ENCODE results near the gene MTFMT. TPM values are rescaled to one million over a fixed set of nuclear protein-coding genes. Genes with fewer than 3 reads are reported as not detected.

MTFMT gene
- total RNA-seq, 2 donors from 2014 or later = 25.9 to 42.4 TPM

DNA sequence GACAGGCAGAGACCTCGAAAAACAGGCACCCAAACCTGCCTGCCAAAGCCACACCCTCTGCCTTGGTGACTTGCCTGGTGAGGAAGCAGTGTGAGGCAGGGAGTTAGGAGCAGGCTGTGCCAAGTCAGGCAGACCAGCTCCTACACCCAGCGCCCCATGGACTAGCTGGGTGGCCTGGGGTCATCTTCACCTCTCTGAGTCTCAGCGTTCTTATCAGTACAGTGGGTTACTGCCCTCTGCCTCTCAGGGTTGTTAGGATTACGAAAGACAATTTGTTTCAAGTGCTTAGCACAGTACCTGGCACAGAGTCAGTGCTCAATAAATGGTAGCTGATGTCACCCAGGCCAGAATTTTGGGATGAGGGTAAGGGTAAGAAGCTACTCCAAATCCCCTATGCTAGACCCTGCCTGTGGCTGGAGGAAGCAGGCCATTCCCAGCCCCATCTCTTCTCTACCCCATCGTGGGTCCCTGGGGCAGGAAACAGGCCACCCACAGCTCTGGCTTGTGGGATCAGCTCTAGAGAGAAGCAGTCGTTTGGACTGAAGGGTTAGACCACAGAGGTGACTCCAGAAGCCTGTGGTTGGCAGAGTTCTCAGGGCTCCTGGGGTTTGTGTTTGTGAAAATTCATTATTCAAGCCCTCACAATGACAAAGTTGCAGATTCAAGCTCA, 25.9 kb upstream of the MTFMT start:
- no peak for ATAC-seq (ENCODE audit: insufficient number of reproducible peaks, low FRiP score, low read depth)
- DNase-seq (ENCODE audit: low spot score) = no peak
- Histone ChIP-seq H3K4me1 (ENCODE audit: control insufficient read depth in 1 of 2, low read depth in 2 of 2) (peaks cover 41 to 83% of the 10 kb centered on the region in 2 donors), H3K27ac (peak overlapping the region; percentile 97 to 99), H3K4me3 (no peak overlapping the region), H3K9me3 (no peaks in the 10 kb centered on the region), H3K36me3 (peaks cover 64% of the 10 kb centered on the region), H3K27me3 (replicated peaks; ENCODE audit: insufficient read depth) (no peaks in the 10 kb centered on the region)
- TF ChIP-seq, protein P1, sequence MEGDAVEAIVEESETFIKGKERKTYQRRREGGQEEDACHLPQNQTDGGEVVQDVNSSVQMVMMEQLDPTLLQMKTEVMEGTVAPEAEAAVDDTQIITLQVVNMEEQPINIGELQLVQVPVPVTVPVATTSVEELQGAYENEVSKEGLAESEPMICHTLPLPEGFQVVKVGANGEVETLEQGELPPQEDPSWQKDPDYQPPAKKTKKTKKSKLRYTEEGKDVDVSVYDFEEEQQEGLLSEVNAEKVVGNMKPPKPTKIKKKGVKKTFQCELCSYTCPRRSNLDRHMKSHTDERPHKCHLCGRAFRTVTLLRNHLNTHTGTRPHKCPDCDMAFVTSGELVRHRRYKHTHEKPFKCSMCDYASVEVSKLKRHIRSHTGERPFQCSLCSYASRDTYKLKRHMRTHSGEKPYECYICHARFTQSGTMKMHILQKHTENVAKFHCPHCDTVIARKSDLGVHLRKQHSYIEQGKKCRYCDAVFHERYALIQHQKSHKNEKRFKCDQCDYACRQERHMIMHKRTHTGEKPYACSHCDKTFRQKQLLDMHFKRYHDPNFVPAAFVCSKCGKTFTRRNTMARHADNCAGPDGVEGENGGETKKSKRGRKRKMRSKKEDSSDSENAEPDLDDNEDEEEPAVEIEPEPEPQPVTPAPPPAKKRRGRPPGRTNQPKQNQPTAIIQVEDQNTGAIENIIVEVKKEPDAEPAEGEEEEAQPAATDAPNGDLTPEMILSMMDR (IDR thresholded peaks at IDR 0.05) = no peak

DNA sequence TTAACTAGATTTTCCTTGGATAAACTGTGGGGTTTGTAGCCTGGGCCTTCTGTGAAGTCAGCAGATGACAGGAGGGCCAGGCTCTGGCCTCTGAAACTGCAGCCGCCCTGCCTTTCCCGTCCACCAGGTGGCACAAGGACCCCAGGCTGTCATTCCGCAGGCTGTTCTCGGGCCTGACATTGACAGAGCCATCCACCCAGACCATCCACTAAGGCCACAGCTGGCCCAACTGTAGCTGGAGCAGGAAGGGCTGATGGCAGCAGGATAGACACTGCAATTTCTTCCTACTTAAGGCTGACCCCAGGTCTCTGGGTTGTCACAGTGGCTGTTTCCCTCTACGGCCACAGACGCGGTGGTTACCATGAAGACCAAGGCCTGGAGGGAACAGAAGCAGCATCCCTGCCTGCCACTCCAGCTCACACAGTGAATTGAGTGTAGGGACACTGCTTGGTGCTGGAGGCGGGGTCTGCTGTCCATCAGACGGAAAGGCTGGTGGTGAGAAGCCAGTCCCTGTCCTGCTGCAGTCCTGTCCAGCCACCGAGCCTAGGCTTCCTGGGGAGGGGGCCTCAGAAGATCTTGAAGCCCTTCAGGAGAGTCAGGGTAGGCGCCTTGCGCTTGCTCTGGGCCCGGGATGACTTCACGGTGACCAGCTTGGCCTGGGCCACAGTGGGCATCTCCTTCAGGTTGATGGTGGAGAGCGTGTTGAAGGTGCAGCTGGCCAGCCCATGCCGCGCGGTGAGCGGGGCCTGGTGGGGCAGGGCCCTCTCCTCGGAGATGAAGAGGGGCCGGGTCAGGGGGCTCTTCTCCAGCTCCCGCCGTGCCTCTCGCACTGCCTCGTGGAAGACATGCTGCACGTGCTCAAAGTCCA, 25.1 kb upstream of the MTFMT start:
- TF ChIP-seq, protein P1 (IDR thresholded peaks at IDR 0.05) = peak; percentile 86
- no peaks in the 10 kb centered on the region for H3K9me3 ChIP-seq
- H3K4me1 ChIP-seq (ENCODE audit: control insufficient read depth in 1 of 2, low read depth in 2 of 2) = peaks cover 41 to 82% of the 10 kb centered on the region in 2 donors
- H3K36me3 ChIP-seq = peaks cover 63% of the 10 kb centered on the region
- no peak overlapping the region for H3K4me3 ChIP-seq
- no peaks in the 10 kb centered on the region for H3K27me3 ChIP-seq (replicated peaks; ENCODE audit: insufficient read depth)
- ATAC-seq (ENCODE audit: insufficient number of reproducible peaks, low FRiP score, low read depth) (no peak), DNase-seq (ENCODE audit: low spot score) (no peak)
- peak overlapping the region; percentile 97 to 99 for H3K27ac ChIP-seq

DNA sequence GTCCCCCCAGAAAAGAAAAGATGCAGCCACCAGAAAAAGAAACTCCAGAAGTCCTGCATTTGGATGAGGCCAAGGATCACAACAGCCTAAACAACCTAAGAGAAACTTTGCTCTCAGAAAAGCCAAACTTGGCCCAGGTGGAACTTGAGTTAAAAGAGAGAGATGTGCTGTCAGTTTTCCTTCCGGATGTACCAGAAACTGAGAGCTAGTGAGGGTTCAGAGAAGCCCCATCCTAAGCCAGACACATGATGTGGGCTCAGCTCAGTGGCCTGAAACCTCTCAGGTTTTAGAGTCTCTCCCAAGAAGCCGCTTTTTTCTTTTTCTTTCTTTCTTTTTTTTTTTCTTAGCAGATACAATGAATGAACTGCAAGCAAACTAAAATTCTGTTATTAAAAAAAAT, 23.5 kb upstream of the MTFMT start:
- H3K9me3 ChIP-seq = no peaks in the 10 kb centered on the region
- DNase-seq (ENCODE audit: low spot score) (no peak), ATAC-seq (ENCODE audit: insufficient number of reproducible peaks, low FRiP score, low read depth) (no peak)
- peaks cover 27 to 80% of the 10 kb centered on the region in 2 donors for H3K4me1 ChIP-seq (ENCODE audit: control insufficient read depth in 1 of 2, low read depth in 2 of 2)
- peak overlapping the region in 1 of 2 donors; percentile 7 for H3K27ac ChIP-seq
- peaks cover 47% of the 10 kb centered on the region for H3K36me3 ChIP-seq
- H3K27me3 ChIP-seq (replicated peaks; ENCODE audit: insufficient read depth) = no peaks in the 10 kb centered on the region
- TF ChIP-seq, protein P1 (IDR thresholded peaks at IDR 0.05) = no peak
- H3K4me3 ChIP-seq = no peak overlapping the region

DNA sequence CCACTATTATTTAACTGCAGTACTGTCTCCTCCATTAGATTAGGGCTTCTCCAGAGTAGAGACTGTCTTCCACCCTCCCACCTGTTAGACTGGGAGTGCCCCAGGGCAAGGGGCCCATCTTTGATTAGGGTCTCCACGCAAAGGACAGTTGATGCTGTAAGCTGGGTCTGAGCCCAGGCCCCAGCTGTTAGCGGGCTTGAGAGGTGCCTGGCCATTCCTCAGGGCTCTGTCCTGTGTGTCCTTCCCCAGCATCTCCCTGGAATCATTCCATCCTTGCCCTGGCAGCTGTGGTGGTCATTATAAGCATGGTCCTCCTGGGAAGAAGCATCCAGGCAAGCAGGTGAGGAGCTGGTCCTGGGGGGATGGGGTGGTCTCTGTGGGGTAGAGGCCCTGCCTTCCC, 21.8 kb upstream of the MTFMT start:
- peak overlapping the region; percentile 23 to 40 for H3K27ac ChIP-seq
- ATAC-seq (ENCODE audit: insufficient number of reproducible peaks, low FRiP score, low read depth) (no peak), DNase-seq (ENCODE audit: low spot score) (no peak)

DNA sequence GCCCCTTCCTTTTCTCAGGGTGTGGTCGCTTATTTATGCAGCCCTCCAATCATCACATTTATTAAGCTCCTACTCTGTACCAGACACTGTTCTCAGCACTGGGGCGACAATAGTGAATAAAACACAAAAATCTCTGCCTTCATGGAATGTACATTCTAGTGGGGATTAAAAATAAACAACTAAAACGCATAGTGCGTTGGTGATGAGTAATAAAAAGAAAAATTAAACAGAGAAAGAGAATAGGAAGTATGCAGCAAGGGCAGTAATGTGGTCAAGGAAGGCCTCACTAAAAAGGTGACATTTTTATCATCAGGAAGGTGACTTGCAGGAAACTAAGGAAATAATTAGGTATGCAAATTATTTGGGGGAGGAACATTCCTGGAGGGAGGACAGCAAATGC, 20.8 kb upstream of the MTFMT start:
- Histone ChIP-seq H3K27ac (no peak overlapping the region), H3K4me1 (ENCODE audit: control insufficient read depth in 1 of 2, low read depth in 2 of 2) (peaks cover 9 to 54% of the 10 kb centered on the region in 2 donors), H3K9me3 (no peaks in the 10 kb centered on the region), H3K27me3 (replicated peaks; ENCODE audit: insufficient read depth) (no peaks in the 10 kb centered on the region), H3K36me3 (peaks cover 28% of the 10 kb centered on the region), H3K4me3 (no peak overlapping the region)
- ATAC-seq (ENCODE audit: insufficient number of reproducible peaks, low FRiP score, low read depth) = no peak
- no peak for DNase-seq (ENCODE audit: low spot score)
- TF ChIP-seq, protein P1 (IDR thresholded peaks at IDR 0.05) = no peak

More for the DNA sequence above, 21.8 kb upstream of the MTFMT start:
- no peak overlapping the region for H3K4me3 ChIP-seq
- peaks cover 19 to 64% of the 10 kb centered on the region in 2 donors for H3K4me1 ChIP-seq (ENCODE audit: control insufficient read depth in 1 of 2, low read depth in 2 of 2)
- no peaks in the 10 kb centered on the region for H3K9me3 ChIP-seq
- TF ChIP-seq, protein P1 (IDR thresholded peaks at IDR 0.05) = no peak
- H3K36me3 ChIP-seq = peaks cover 32% of the 10 kb centered on the region
- no peaks in the 10 kb centered on the region for H3K27me3 ChIP-seq (replicated peaks; ENCODE audit: insufficient read depth)

Data from thoracic aorta (tissue), 2 donors.